HG03354 (cell line): ENCODE data around the gene C19orf25.

ENCODE experiments used
- ATAC-seq: cut with Tn5 transposase; IDR thresholded peaks from one replicate; pipeline ENCODE4 v1.9.1; 2021; ENCODE audit warnings: mild to moderate bottlenecking; ENCODE audit not compliant: unreplicated experiment, poor library complexity, severe bottlenecking

The C19orf25 gene

DNA sequence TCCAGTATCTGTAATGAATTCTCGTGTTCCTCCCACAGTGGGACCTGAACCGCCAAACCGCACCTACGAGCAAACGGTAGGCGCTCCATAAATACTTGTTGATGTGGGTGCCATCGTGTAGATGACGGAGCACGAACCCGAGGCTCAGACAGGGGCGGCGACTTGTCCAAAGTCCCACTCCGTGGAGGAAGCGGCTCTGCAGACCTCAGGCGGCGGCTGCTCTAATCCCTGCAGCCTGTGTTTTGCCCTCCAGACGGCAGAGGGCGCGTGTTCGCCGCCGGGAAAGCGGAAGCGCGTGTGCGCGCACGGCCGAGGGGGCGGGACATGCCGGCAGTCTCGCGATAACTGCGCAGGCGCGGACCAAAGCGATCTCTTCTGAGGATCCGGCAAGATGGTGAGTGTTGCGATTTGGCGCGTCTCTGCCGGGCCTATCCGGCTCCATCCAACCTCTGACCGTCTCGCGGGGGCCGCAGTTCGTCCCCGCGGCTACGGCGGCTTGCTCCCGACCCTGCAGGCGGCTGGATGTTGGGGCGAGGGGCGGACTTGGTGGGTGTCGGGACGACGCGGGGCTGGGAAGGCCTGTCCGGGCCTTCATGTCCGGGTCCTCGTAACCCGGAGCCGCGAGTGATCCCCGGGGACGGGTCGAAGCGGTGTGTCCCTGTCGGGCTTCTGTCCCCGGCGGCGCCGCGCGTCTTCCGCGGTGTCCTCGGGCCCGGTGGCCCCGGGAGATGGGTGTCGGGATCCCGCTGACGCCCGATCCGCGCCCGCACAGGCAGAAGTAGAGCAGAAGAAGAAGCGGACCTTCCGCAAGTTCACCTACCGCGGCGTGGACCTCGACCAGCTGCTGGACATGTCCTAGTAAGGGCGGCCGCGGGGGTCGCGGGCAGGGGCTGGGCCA lies 40.7 kb downstream of the C19orf25 start, which contains the start of gene RPS15:
Gene RPS15 (plus strand): TSS at position 362 of the 898 bp plus-strand sequence. CDS start 30 bp downstream, at position 392.
- peak; percentile 85 for ATAC-seq

DNA sequence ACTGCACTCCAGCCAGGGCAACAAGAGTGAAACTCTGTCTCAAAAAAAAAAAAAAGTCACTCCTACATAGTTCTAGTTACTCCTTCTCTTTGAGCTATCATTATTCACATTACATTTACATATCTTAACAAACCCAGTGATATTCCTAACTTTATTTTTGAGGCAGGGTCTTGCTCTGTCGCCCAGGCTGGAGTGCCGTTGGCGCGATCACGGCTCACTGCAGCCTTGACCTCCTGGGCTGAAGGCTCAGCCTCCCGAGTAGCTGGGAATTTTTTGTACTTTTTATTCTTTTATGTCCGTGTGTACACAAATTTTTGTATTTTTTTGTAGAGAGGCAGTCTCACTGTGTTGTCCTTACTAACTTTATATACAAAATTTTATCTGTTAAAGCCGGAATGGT lies 41.4 kb downstream of the C19orf25 start:
- ATAC-seq = no peak

DNA sequence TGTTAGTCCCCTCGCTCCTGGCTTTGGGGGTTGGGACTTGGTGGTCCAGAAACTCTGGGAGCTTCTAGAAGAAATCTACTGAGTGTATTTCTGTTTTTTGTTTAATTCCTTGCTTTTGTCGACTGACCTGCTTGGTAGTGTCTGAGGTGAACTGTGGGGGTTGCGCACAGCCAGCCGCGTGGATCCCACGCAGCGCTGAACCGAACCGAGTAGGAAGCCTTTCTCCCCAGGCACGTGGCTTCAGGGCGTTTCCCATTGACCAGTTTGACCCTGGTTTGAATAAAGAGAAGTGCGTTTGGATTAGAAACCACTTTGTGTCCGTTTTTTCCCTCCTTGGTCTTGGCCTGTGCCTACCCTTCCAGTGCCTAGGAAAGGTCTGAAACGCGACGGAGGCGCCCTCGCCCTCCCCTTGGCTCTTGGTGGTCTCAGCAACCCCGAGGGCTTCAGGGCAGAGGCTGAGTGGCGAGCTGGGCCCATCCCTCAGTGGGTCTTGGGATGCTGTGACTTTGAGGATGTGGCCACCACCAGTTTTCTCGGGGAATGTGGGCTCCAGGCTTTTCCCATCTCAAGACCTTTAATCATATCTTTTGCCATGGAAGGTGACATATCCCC lies 43.5 kb downstream of the C19orf25 start:
- ATAC-seq = no peak

DNA sequence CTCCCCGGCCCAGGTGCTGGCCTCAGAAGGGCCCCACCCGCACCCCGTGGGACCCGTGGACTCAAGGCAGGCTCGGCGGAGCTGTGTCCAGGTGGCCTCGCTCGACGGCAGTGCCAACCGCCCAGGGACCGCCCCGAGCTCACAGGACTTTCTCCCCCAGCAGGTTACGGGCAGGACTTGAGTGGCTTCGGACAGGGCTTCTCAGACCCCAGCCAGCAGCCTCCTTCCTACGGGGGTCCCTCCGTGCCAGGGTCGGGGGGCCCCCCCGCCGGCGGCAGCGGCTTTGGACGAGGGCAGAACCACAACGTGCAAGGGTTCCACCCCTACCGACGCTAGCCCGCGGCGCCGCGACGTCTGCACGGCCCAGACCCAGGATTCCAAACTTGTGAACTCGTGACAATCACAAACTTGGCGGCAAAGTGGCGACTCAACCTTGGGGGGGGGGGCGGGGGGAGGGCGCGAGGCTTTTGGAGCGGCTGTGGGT lies 44.4 kb downstream of the C19orf25 start:
- no peak for ATAC-seq

DNA sequence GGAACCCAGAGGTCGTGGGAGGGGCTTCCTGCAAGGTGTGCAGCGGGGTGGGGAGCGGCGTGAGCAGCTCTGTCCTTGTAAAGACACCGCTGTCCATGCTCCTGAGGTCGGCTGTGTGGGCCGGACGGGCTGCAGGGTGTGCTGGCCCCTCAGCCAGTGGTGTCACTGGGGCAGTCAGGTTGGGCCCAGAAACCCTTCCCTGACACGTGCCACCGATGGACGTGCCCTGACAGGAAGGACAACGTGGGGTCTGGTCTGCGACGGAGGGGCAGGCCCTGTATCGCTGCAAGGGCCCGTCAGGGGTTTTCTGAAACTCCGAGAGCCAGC lies 45.0 kb downstream of the C19orf25 start:
- ATAC-seq = no peak

DNA sequence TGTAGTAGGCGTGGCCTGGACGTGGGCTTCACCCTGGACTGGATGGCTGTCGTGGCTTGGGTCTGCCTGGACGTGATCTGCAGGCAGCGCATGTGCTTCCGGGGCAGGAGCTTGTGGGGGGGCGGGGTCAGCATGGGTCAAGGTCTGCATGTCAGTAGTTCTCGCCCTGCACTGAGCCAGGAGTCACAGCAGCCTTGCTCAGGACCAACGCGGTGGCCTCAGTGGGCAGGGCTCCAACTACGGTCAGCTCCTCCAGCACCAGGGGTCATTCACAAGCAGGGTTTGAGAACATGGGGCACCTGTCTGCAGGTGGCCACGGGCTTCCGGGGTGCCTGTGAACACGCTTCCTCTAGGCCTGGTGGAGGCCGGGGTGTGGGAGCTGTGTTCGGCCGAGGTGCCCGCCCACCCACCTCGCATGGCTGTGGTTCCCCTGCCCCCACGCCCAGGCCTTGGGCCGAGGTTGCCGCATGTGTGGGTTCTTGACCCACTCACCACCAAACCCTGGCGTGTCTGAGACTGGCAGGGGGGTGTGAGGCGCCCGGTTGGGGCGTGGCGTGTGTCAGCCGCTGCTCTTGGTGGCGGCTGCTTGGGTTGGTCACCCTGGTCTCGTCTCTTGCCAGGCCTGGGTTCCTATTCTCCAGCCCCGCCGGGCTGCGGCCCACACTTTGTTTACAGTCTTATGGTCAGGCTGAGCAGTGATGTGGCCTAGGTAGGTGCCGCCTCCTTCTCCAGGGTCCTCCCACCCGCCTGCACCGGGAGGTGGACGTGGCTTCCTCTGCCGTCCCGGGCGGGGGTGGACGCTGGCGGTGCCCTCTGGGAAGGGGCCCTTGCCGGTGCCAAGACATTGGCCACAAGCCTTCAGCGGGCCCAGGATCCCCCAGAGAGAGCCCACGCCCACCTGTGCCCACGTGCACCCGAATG lies 45.6 kb downstream of the C19orf25 start:
- ATAC-seq = no peak

DNA sequence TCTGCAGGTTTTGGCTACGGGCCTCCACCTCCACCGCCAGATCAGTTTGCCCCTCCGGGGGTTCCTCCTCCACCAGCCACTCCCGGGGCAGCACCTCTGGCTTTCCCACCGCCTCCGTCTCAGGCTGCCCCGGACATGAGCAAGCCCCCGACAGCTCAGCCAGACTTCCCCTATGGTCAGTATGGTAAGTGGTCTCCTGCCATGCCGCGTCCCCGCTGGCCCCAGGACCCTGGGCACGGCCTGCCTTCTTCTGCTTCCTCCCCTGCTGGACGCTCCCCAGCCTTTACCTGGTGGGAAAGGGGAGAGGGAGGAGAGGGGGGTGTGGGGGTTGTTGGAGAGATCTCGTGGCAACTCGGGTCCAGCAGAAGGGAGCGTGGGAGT lies 46.5 kb downstream of the C19orf25 start:
- no peak for ATAC-seq

DNA sequence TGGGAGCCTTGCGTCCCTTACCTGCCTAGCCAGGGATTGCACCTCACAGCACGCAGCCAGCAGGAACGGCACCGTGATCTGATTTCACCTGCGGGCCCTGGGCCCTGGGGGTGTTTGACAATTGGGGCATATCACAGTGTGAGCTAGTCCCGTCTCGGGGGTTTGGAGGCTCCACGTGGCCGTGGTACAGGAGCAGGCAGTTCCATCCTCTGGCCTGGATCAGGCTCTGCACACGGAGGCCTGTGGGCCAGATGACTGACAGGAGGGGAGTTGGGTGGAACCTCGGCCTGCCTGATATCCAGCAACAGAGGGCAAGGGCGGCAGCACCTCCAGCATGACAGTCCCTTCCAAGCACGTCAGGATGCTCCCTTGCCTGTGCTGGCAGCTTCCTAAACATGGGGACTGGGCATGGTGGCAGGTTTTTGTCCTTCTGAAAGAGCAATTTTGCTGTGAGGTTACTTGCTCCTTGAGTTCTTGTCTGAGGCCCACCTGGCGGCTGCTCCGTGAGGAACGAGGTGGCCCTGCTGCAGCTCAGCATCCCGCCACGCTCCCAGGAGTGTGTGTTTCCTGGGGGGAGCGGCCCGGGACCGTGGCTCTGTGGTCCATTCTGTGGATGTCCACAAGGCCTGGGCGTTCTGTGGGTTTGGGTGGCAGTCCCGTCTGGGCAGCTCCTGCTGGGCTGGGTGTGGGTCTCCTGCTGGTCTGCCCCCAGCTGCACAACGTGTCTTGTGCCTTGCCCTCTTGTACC lies 47.1 kb downstream of the C19orf25 start:
- no peak for ATAC-seq

DNA sequence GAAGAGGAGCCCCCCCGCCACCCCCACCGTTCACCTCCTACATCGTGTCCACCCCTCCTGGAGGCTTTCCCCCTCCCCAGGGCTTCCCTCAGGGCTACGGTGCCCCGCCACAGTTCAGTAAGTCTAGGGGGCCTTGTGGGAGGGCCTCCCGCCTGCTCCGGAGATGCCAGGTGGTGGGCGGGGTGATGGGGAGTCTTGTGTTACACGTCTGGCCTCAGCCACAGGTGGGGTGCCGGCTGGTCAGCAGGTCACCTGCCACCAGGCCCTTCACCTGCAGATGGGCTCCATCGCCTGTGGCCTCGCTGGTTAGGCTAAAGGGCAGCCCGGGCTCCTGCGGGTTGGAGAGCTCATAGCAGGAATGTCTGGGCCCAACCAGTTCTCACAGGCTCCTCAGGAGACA lies 48.8 kb downstream of the C19orf25 start:
- ATAC-seq = no peak

DNA sequence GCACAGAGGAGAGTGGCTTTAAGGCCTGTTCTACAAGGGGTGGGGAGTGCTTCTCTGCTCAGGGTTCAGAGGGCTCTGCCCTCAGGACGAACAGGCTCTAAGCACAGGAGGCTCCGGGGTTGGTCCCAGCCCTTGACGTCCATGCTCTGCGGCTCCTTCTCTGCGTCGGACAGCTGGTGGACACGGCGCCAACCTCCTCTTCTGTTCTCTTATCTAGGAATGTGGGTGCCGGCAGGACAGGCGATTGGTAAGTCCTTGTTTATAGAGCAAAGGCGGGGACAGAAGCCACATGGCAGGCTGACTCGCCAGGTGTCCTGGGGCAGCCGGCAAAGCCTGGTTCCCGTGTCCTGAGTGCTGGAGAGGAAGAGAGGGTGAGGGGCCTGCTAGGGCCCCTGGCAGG lies 49.3 kb downstream of the C19orf25 start:
- no peak for ATAC-seq

DNA sequence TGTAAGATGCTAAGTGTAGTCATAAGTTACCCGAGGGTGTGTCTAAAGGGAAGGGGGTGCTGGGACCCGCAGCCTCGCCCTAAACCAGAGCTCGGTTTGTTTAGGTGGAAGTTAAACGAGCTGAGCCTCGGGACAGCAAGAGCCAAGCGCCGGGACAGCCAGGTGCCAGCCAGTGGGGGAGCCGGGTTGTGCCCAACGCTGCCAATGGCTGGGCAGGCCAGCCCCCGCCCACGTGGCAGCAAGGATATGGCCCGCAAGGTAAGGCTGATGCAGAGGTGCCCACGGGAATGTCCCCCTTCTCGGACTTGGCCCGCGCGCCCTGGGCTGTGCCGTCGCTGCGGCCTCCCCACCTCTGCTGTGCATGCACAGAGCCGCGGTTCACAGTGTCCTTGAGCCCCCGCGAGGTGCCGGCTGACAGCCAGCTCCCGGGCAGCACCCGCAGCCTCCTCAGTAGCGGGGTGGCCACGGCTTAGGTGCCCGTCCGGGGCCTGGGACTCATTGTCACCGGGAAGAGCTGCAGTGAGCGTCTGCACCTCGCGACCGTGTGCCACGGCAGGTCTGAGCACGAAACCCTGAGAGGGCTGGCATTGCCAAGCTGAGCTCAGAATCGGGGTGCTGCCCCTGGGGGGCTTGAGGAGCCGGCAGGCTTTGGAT lies 50.1 kb downstream of the C19orf25 start:
- no peak for ATAC-seq

DNA sequence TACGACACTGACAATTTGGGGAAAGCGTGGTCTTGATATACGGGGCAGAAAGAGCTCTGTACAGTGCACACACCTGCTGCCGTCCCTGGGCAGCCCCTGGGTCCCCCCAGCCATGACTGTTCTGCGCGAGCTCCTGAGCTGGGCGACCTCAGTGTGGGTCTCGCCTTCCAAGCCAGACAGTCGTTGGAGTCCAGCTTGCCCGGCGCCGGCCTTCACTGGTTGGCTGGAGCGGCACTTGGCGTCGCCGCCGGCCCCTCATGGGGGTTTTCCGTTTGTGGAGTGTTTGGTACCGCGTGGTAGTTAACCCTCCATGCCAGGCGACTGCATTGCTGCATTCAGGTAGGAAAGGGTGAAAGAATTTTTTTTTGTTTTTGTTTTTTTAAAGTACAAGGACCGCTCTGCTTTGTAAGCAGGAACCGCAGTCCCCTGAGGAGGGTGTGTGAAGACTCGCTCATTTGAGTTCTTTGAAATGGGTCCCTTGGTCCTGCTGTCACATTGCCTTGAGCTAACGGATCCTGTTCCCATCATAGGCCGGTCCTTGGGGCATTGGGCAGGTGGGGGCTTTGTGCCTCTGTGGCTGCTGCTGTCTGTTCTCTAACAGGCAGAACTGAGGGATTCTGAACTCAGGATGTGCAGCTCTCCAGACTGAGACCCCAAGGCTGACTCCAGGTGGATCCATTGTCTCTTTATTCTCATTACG lies 51.6 kb downstream of the C19orf25 start:
- ATAC-seq = no peak

DNA sequence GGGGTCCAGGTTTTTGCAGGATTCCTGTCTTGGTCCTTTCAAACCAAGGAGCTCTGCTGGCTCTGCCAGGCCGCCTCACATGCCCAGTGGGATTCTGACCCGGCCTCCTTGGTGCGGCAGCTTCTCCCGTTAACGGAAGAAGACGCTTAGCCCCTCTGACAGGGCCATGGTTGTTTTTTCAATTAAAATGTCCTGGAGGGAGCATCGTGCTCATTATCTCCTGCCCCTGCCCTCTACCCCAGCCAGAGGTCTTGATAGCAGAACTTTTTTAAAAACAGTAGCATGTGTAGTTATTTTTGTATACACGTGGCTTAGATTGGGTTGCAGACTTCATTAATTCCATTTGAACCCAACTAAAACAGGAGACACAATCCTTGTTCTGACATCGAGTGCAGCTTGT lies 52.3 kb downstream of the C19orf25 start:
- no peak for ATAC-seq

DNA sequence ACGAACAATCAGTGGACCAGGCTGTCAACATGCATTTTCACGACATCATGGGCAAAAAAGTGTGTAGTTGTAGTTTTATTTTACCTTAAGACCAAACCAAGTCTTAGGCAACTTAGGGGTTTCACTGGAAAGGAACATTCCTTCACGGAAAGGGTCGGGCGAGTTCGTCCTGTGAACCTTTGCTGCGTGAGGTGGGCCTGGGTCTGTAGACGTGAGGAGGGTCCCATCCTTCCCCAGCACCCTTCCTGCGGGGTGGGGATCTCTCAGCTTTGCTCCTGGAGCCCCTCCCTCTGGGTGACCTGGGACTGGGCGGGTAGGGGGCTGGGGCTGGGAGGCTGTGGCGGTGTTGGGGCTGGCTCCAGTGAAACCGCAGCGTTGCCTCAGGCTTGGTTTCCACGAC lies 53.1 kb downstream of the C19orf25 start:
- no peak for ATAC-seq

DNA sequence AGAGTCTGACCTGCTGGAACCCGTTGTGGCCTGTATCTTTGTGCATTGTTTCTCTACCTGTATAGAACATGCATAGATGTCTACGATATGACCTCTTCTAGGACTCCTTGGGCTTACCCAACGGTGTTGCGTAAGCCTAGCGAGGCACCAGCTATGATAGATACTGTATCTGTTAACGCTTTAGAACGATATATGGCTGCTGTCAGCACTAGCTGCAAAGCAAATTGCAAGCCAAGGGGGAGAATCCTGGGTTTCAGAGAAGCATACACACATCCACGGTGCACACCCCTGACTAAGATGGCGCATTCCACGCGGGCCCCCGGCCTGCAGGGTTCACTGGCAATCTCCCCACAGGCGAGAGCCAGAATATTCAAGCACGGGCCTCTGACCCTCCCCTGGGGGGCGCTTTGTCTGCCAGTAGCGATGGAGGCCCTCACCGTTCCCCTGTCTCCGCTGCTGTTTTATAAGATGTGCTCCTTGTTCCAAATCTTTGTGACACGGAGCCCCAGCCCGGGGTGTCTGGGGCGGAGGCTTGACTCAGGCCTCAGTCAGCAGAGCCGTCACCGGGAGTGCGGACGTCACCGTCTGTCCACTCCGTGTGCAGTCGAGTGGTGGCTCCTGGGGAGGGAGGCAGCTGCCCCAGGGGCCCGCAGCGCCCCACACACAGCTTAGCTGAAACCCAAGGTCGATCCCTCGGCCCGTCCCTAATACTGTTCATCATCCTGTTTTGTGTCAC lies 53.7 kb downstream of the C19orf25 start:
- no peak for ATAC-seq

DNA sequence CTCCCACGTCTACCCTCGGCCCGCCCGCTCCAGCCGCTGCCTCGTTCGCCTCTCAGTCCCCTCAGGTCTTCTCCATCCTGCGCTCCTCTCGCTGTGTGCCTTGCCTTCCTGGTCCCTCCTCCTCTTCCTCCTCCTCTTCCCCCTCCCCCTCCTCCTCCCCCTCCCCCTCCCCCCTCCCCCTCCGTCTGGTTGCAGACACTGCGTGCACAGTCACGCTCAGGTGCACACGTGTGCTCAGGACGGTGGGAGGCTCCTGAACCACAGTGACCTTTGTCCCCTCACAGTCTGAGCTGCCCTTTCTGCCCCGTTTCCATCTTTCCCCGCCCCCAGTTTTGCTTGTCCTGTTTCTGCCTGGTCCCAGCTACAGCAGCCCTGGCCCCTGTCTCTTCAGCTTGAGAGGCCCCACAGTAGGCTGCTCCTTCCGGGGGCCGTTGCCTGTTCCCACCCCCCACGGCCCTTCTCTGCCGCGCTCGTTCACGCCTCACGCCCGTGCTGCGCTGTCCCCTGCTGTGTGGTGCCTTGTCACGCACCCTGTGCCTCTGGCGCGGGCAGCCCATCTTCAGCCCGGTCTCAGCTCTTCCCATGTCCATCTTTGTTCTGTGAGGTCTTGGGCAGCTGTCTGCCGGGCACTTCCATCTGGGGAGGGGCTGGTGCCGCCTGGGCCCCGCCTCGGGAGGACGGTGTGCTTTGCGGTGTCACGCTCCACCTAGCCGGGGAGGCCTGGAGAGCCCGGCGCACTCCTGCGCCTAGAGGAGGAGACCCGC lies 54.6 kb downstream of the C19orf25 start:
- no peak for ATAC-seq
